GM12891 (cell line): ENCODE results near the gene CLUH.

Experiments
- POLR2A ChIP-seq: IDR thresholded peaks from 2 replicates; pipeline ENCODE4 v1.6.1; 2011; ENCODE audit warnings: low read depth, low read length, control low read depth
- POLR2AphosphoS5 ChIP-seq: IDR thresholded peaks from 2 replicates; pipeline ENCODE4 v1.6.1; 2011; ENCODE audit warnings: low read depth, low read length, control low read depth
- SPI1 ChIP-seq: IDR thresholded peaks from 2 replicates; pipeline ENCODE4 v1.6.1; 2011; ENCODE audit warnings: low read depth, low read length, control low read depth

- TF ChIP-seq SPI1 (no peak), POLR2A (no peak), POLR2AphosphoS5 (no peak)
Measured at GRCh38 chr17:2672026-2672425, 39.5 kb downstream of the CLUH start.
